ENCODE results near the gene LENG8.

DNA sequence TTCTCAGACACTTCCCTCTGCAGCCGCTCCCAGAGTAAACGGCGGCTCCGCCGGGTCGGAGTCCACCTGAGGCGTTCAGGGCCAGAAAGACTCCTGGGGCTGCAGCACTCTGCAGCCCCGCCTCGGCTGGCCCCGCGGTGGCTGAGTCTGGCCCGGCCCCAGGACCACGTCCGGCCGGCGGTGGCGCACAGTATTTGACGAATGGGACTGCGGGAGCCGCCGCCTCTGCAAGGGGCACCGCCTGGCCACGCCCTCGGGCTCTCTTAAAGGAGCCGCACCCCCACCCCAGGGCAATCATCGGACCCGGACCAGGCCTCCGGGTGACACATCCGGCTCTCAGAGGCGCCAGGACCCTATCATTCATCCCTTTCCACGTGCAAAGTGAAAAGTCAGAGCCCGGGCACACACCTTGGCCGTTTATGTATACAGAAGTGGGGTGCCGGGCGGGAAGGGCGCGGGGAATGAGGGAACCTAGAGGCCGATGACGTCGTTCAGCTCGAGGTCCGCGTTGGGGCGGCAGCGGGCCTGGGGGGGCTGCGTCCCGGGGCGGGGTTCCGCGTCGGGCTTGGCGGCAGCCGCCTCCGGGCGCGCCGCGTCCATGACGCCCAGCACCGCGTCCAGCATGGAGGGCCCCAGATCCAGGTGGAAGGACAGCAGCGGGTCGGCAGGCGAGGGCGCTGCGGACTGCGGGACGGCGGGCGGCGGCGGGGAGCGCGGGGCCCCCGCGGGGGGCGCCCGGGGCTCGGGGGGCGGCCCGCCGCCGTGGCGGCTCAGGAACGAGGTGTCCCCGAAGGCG is 15.8 kb downstream of the LENG8 start:
- TF ChIP-seq, protein P1, sequence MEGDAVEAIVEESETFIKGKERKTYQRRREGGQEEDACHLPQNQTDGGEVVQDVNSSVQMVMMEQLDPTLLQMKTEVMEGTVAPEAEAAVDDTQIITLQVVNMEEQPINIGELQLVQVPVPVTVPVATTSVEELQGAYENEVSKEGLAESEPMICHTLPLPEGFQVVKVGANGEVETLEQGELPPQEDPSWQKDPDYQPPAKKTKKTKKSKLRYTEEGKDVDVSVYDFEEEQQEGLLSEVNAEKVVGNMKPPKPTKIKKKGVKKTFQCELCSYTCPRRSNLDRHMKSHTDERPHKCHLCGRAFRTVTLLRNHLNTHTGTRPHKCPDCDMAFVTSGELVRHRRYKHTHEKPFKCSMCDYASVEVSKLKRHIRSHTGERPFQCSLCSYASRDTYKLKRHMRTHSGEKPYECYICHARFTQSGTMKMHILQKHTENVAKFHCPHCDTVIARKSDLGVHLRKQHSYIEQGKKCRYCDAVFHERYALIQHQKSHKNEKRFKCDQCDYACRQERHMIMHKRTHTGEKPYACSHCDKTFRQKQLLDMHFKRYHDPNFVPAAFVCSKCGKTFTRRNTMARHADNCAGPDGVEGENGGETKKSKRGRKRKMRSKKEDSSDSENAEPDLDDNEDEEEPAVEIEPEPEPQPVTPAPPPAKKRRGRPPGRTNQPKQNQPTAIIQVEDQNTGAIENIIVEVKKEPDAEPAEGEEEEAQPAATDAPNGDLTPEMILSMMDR (IDR thresholded peaks at IDR 0.05; ENCODE audit: low read length): no peak
- TF ChIP-seq EZH2 (optimal IDR thresholded peaks at IDR 0.05; ENCODE audit: low read depth, low read length) (no peak), EZH2phosphoT487 (IDR thresholded peaks at IDR 0.05; ENCODE audit: low read length) (no peak)
